HG03354 (cell line): ENCODE measurements around the gene XRN2.

Experiments used
- ATAC-seq: cut with Tn5 transposase; IDR thresholded peaks from one replicate; pipeline ENCODE4 v1.9.1; 2021; ENCODE audit warnings: mild to moderate bottlenecking; ENCODE audit not compliant: unreplicated experiment, poor library complexity, severe bottlenecking

The XRN2 gene

GRCh38 chr20:21303061-21303871 lies at the start of gene XRN2:
Gene XRN2 (plus strand): TSS chr20:21303331. CDS start chr20:21303399, 68 bp downstream.
- peak; percentile 94 for ATAC-seq

- no peak for ATAC-seq
Measured at GRCh38 chr20:21257192-21257591, 45.9 kb upstream of the XRN2 start.

GRCh38 chr20:21258411-21258810 lies 44.7 kb upstream of the XRN2 start:
- no peak for ATAC-seq

GRCh38 chr20:21259346-21259745 lies 43.8 kb upstream of the XRN2 start:
- ATAC-seq: no peak

DNA sequence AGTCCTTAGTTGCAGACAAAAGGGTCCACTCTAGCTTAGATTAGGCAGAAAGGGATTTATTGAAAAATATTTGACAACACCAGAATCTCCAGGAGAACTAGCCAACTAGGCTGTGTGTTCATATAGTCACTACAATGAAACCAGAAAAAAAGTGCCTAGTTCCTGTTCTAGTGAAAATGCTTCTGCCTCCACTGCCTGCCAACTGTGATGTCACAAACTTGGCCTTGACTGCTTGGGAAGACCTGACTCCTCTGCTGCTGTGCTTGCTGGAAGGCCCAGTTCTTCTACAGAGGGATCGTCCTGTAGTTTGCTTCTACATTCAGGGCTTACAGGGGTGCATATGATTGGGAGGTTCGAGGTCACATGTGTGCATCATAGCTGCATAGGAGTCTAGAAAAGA lies 40.3 kb upstream of the XRN2 start:
- no peak for ATAC-seq

DNA sequence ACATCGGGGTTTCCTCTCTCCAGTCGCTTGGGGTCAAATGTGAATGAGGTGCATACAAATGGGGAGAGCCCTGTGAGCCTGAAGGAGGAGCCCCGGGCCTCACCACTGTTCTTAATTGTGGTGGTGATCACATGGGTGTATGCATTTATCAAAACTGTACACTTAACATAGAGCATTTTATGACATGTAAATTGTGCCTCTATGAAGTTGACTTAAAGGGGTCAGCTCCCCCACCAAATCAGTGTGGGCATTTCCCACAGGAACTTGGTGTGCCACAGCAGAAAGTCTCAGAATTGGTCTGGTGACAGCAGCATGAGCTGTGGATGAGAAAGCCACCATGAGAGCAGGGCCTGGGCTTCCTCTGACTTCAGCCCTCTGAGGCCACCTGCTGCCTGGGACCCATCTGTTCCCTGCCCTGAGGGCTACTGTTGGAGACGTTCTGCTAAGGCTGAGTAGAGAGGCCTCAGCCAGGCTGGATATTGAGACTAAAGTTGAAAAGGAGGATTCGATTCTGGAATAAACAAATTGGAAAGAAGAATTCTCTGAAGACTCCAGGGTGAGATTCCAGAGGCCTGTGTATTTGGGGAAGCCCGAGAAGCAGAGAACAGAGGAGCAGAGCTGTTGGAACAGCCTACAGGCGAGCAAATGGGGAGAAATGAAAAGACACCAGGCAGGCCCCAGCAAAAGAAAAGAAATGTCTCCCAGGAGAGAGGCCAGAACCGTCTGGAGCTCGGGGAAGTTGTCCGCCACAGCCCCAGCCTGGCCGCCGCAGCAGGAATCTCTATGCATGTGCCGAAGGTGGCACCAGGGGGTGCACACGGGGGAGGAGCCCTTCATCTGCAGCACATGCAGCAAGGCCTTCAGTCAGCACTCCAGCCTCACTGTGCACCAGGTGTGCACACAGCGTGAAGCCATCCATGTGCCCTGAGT lies 37.6 kb upstream of the XRN2 start:
- no peak for ATAC-seq

DNA sequence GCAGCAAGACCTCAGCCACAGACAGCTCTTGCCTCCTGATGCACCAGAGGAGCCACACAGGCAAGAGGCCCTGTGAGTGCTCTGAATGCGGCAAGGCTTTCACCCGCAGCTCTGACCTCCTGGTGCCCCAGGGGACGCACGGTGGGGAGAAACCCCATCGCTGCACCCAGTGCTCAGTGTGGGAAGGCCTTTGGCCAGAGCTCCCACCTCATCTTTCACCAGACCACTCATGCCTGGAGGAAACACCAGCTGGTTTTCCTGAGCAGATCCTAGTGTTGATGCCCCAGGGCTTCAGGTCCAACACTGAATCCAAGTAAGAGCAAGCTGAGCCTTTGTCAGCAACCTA lies 37.0 kb upstream of the XRN2 start:
- no peak for ATAC-seq

- ATAC-seq: no peak
Measured at GRCh38 chr20:21269772-21270171, 33.4 kb upstream of the XRN2 start.

DNA sequence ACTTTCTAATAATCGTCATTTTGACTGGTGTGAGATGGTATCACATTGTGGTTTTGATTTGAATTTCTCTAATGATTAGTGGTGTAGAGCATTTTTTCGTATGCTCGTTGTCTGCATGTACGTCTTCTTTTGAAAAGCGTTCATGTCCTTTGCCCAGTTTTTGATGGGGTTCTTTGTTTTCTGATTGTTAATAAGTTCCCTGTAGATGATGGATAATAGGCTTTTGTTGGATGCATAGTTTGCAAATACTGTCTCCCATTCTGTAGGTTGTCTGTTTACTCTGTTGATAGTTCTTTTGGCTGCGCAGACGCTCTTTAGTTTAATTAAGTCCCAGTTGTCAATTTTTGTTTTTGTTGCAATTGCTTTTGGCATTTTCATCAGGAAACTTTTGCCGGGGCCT lies 32.3 kb upstream of the XRN2 start:
- no peak for ATAC-seq

- ATAC-seq: no peak
Measured at GRCh38 chr20:21272279-21272678, 30.9 kb upstream of the XRN2 start.

DNA sequence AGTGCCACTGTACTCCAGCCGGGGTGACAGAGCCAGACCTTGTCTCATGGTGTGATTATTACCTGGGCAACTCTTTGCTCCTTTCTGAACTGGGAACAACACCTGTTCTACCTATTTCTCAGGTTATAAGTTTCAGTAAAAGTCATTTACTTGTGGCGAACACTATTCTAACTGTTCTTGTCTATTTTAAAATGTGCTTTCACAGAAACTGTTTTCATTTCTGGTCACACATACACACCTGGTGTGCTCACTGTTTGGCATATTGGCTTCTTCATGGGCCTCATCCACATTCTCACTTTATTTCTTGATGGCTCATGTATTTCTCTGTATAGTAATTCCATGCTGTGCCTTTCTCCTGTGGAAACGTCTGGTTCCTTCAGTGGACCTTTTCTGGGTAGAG lies 30.5 kb upstream of the XRN2 start:
- no peak for ATAC-seq

DNA sequence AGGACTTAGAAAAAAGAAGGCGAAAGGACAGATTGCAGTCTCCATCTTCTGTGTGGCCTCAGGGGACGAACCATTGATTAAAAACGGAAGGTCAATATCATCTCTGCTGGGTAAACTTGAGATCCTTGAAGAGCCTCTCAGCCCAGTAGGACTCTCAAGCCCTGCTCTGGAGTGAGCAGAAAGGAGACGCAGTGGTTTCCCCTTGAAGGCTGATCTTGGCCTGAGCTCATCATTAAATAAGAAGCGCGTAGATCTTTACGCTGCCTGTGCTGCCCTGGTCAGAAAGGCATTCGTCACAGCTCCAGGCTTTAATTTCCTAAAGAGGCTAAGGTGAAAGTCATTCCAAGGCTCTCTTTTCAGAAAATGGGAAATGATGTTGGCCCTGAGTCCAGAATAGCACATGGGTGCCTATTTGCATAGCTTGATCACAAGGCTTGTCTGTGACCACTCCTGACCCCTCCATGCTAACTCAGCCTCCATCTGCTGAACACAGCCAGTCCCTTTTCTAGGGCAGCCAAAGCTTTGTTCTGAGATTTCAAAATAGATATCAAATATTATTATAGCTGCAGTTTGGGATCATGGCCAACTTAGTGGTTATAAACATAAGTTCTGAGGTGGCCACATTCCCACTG lies 29.3 kb upstream of the XRN2 start:
- ATAC-seq: no peak

GRCh38 chr20:21278829-21279228 lies 24.3 kb upstream of the XRN2 start:
- no peak for ATAC-seq

- ATAC-seq: no peak
Measured at GRCh38 chr20:21279706-21280521, 23.2 kb upstream of the XRN2 start.

DNA sequence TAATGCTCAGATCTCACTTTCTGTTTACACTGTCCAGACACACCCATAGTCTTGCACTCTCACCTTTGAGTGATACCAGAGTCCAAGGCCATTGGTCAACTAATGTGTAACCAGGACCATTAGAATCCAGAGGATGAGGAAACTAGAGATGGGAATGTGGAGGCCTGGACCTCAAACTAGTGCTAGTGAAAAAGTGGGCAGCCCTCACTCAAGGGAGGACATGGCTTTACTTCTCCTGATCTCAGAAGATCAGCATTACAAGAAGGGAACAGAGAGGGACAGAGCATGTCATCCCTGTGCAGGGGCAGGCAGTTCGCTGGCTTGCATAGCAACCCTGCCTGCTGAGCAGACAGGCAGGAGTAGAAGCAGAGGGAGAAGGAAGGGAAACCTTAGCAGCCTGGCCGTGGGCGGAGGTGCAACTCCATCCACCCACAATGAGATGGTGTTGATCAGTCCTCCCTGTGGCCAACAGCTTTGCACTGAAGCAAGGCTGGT lies 22.6 kb upstream of the XRN2 start:
- no peak for ATAC-seq

DNA sequence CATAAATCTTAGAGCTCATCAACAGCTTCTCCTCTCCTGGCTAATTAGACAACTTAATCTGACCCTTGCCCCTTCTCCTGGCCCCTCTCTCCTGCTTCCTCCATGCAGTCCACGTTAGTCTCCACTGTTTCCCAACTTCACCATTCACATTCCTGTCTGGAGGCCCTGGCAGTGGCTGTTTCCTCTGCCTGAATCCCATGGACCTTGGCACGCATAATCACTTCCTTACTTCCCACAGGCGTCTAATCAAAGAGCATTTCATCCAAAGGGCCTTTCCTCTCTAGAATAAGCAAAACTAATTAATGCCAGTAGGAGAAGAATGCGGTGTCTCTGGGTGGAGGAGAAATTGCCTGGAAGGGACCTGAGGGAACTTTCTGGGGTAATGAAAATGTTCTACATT lies 16.4 kb upstream of the XRN2 start:
- ATAC-seq: no peak

DNA sequence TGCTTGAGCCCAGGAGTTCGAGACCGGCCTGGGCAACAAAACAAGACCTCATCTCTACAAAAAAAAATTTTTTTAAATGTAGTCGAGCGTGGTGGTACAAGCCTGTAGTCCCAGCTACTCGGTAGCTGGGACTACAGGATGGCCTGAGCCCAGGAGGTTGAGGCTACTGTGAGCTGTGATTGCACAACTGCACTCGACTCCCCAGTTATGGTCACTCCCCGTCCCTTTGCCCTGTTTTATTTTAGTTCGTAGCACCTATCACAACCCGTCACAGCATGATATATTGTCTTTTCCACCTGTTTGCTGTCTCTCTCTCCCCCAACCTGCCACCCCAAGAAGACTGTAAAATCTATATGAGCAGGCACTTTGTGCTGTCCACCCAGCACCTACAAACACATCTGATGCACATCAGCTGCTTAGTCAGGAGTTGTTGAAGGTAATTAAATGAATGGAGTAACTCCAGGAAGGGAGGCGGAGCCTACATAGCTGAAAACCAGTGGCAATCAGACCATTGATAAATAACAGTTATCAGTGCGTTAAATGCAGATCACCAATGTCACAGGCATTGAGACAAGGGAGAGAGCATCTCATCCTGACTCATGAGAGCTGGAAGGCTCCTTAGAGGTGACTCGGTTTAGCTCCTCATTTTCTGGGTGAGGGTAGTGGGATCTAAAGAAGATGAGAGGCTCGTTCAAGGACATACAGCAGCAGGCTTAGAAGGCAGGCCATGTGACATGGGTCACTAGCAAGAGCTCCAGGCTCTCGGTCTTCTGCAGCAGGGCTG lies 14.4 kb upstream of the XRN2 start:
- ATAC-seq: no peak

GRCh38 chr20:21289651-21290050 lies 13.5 kb upstream of the XRN2 start:
- no peak for ATAC-seq

- no peak for ATAC-seq
Measured at GRCh38 chr20:21291026-21291425, 12.1 kb upstream of the XRN2 start.
